Choroid plexus epithelial cell (primary cell): ENCODE measurements around the gene MAD1L1.
A peak's percentile ranks its signal among the peaks of the same experiment; 100 is the strongest.
"Not testable (repeated sequence)": the region's sequence is repeated elsewhere in the genome, so short reads cannot be mapped to it uniquely, and the experiment has no call there.

Experiments used
- DNase-seq: peaks from one replicate; pipeline ENCODE4 v3.0.0-alpha.2; 2010; ENCODE audit warnings: low read depth
- H3K4me3 ChIP-seq: 2 replicates; pipeline ENCODE4 v1.5.1; 2011; ENCODE audit warnings: low read depth, mild to moderate bottlenecking, control low read depth, low read length, moderate library complexity
- TF ChIP-seq, protein P1 (sequence below): conservative IDR thresholded peaks from 2 replicates; pipeline ENCODE4 v1.5.1; 2011; ENCODE audit warnings: low read depth, mild to moderate bottlenecking, control low read depth, inconsistent platforms, low read length, moderate library complexity

The MAD1L1 gene

DNA sequence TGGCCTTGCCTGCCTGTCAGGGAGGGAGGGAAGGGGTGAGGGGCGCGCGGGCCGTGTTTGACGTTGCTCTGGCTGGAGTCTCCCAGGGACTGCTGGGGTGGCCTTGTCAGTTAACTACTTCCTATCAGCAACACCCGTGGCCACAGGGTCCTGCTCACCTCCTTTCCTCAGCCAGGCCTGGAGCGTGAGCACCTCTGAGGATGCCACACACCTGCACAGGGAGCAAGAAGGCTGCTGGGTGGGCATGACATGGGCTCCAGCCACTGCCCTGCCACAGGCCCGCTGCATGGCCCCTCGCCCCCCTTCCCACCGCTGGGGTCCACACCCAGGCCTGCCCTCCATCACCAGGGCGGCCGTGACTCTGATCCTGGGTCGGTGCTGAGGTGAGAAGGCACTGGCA lies 350.3 kb downstream of the MAD1L1 start:
- TF ChIP-seq, protein P1, sequence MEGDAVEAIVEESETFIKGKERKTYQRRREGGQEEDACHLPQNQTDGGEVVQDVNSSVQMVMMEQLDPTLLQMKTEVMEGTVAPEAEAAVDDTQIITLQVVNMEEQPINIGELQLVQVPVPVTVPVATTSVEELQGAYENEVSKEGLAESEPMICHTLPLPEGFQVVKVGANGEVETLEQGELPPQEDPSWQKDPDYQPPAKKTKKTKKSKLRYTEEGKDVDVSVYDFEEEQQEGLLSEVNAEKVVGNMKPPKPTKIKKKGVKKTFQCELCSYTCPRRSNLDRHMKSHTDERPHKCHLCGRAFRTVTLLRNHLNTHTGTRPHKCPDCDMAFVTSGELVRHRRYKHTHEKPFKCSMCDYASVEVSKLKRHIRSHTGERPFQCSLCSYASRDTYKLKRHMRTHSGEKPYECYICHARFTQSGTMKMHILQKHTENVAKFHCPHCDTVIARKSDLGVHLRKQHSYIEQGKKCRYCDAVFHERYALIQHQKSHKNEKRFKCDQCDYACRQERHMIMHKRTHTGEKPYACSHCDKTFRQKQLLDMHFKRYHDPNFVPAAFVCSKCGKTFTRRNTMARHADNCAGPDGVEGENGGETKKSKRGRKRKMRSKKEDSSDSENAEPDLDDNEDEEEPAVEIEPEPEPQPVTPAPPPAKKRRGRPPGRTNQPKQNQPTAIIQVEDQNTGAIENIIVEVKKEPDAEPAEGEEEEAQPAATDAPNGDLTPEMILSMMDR = no peak
- no peak for DNase-seq
- H3K4me3 ChIP-seq = no peak overlapping the region

DNA sequence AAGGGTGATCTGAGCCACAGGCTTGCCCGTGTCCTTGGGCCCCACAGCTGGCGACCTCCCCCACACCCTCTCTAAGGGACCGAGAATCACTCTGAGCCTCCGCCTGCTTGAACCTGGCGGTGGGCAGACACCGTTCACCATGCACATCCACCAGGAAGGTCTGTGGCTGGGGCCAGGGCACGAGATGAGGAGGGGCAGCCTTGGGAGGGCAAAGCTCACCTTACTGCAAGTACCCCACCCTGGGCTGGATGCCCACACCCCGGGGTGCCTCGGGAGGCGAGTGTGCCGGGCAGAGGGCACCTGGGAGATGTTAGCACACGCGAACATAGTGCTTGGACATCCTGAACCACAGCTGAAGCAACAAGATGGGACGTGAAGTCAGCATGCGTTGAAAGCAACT lies 350.8 kb downstream of the MAD1L1 start:
- no peak overlapping the region for H3K4me3 ChIP-seq
- TF ChIP-seq, protein P1 = no peak
- DNase-seq = no peak

DNA sequence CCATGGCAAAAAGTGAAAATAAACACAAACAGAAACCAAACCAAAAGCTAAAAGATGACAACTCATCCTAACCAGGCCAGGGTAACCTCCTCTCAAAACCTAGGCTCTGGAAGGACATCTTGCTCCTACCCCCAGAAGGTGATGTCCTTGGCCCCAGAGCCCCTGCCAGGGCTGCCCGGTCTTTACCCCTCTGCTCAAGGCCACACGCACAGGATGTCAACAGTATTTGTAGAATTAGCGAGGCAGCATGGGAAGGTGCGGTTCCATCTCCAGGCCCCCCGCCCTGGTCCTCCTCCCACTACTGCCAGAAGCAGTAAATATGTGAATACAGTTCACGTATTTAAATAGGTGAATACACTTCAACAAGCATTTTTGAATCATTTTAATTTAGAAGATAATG lies 356.1 kb downstream of the MAD1L1 start:
- not testable (repeated sequence) for DNase-seq, H3K4me3 ChIP-seq

DNA sequence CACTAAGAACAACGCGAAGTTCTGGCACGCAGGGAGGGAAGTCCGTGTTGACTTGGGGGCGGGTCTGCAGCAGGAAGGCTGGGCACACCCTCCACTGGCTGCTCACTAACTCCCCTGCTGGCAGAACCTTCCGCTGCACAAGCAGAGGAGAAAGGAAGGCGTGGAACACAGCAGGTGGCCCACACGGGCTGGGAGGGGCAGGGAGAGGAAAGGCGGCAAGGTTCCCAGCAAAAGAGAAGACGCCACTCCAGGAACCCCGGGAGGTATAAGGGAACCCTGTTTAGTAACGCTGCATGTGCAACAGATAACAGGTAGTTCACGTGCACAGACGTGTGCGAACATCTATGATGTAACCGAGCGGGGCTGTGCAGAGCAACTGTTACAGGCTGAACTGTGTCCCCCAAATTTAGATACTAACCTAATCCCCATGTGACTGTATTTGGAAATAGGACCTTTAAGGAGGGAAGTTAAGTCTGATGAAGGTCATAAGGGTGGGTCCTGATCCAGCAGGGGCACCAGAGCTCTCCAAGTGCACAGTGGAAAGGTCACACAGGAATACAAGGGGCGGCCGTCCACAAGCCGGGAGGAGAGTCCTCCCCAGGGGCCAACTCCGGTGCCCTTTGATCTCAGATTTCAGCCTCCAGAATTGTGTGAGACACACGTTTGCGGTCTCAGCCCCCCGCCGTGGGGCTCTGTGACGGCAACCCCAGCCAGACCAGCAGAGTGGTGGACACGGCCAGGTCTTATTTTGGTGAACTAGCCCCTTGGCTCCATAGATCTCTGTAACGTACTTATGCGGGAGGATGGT lies 357.1 kb downstream of the MAD1L1 start:
- DNase-seq = peak; percentile 42
- TF ChIP-seq, protein P1 = peak; percentile 53
- H3K4me3 ChIP-seq = not testable (repeated sequence)

- not testable (repeated sequence) for H3K4me3 ChIP-seq, DNase-seq
Measured at GRCh38 chr7:1874590-1875391, 358.0 kb downstream of the MAD1L1 start.

DNA sequence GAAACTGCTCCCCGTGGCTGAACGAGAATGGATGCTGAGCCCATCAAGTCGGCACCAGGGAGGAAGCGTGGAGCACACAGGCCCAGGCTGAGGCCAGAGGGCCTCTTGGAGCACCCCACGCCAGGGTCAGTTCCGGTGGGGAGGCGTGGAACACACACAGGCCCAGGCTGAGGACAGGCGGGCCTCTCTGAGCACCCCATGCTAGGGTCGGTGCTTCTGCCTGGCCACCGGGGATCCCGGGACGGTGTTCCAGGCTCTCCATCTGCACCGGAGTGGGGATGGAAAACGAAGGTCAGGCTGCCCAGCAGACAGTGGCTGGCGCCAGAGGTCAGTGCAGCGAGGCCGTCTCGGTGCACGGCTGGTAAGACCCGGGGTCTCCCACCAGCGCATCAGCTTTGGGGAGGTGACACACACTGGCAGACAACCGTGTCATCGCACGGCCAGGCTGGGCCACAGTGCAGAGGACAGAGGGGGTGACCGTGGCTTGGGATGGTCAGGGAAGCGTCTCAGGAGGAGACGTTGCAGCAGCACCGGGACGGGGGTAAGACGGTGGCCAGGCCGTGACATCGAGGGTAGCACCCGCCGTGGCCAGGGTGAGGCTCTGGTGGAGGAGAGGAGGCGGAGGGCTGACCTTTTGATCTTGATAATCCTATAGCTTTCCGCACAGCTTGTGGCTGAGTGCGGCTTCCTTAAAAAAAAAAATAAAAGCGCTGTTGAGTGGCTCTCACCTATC lies 358.7 kb downstream of the MAD1L1 start:
- TF ChIP-seq, protein P1 = no peak
- no peak overlapping the region for H3K4me3 ChIP-seq
- DNase-seq = no peak

- no peak overlapping the region for H3K4me3 ChIP-seq
- TF ChIP-seq, protein P1 = no peak
- no peak for DNase-seq
Measured at GRCh38 chr7:1873421-1873820, 359.3 kb downstream of the MAD1L1 start.
